ENCODE results near the gene HADHA.

DNA sequence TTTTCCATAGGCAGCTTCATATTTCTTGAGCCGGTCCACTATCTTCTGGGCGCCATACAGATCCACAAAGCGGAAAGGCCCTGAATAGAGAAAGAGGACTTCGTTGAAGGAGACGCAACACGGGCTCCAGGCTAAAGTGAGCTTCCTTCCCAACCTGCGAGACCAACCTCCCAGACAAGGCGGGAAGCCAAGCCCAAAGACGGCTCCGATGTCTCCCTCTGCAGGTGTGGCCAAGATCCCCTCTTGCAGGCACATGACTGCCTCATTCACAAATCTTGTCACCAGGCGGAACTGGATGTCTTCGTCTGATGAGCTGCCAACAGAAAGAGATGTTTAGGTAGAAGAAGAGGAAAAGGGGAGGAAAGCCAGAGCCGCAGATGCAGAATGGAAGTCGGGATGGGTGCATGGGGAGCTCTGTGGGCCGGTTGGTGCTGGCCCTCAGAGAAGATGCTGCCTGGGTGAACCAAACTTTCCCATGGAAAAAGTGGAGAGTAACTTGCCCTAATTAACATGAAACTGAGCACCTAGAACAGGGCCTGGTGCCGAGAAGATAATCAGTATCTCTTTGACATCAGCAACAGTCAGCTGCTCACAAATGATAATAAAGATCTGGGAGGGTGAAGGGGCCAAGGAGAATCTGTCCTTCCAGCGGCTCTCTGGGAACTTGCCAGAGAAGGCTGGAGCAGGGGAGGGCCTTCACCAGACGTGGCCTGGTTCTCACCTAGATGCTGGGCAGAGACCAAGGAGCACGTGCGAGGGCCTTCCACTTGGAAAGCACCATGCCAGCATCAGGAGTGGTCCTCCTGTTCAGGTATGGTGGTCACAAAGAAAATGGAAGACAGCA lies 52.9 kb downstream of the HADHA start:
- TF ChIP-seq, protein P1, sequence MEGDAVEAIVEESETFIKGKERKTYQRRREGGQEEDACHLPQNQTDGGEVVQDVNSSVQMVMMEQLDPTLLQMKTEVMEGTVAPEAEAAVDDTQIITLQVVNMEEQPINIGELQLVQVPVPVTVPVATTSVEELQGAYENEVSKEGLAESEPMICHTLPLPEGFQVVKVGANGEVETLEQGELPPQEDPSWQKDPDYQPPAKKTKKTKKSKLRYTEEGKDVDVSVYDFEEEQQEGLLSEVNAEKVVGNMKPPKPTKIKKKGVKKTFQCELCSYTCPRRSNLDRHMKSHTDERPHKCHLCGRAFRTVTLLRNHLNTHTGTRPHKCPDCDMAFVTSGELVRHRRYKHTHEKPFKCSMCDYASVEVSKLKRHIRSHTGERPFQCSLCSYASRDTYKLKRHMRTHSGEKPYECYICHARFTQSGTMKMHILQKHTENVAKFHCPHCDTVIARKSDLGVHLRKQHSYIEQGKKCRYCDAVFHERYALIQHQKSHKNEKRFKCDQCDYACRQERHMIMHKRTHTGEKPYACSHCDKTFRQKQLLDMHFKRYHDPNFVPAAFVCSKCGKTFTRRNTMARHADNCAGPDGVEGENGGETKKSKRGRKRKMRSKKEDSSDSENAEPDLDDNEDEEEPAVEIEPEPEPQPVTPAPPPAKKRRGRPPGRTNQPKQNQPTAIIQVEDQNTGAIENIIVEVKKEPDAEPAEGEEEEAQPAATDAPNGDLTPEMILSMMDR (IDR thresholded peaks at IDR 0.05 in 4 of 5, conservative IDR thresholded peaks at IDR 0.05 in 1 of 5) = no peak
- TF ChIP-seq POLR2A (IDR thresholded peaks at IDR 0.05) = no peak

All from gastrocnemius medialis (tissue), 4 donors.